ENCODE data around the gene TMEM270. TPM values are rescaled to one million over a fixed set of nuclear protein-coding genes. Genes with fewer than 3 reads are reported as not detected.
A peak's percentile ranks its signal among the peaks of the same experiment; 100 is the strongest.

Gene TMEM270
- total and polyA plus RNA-seq, 2 of the 4 experiments (the other 2 are of a cell fraction) = 0.17 TPM; not detected in 1

GRCh38 chr7:73833251-73833919, 27.6 kb upstream of the TMEM270 start:
- no TSS peak for BruUV-seq (replicated peaks)
- H2AFZ ChIP-seq (replicated peaks; ENCODE audit: low read length, poor library complexity) = peak overlapping the region; percentile 41
- H3K18ac ChIP-seq (ENCODE audit: low read depth, low read length) = no peak overlapping the region
- H2AK5ac ChIP-seq (ENCODE audit: low read depth, low read length) = no peak overlapping the region; the same call in 1 of the 2 replicates
- ATAC-seq (ENCODE audit: low read depth) (no peak), DNase-seq (no peak)
- peak overlapping the region; percentile 80; the same call in 1 of the 3 replicates for H2BK15ac ChIP-seq (ENCODE audit: low read depth, low read length)
- in situ Hi-C loops (cut with MboI; ENCODE audit: low sequenced_read_pairs) = no loop called here
- peak overlapping the region; percentile 90 for H2AK9ac ChIP-seq (replicated peaks; ENCODE audit: low read depth, low read length, poor library complexity)
- H3K4me3 ChIP-seq (ENCODE audit: insufficient read depth, low read depth, low read length) = no peak overlapping the region
- H3K4ac ChIP-seq (ENCODE audit: low read depth, low read length) = peak overlapping the region; percentile 56; the same call in 1 of the 2 replicates
- 33% methylated on average over 1 of the region's 13 CpGs; no CpG with 5 or more reads in 1 of the 2 experiments for WGBS, 2 experiments (ENCODE audit: extremely low coverage in 2 of 2, insufficient read length in 1 of 2)
- peak overlapping the region; percentile 64; the same call in 1 of the 2 replicates for H2BK120ac ChIP-seq (ENCODE audit: low read depth, low read length)
- H3K4me2 ChIP-seq (ENCODE audit: low read depth, low read length) = no peak overlapping the region
- no peak overlapping the region for H3K9ac ChIP-seq (ENCODE audit: low read depth, low read length)
- no peak overlapping the region for H4K5ac ChIP-seq (ENCODE audit: low read depth, low read length)
- no peak overlapping the region for H4K8ac ChIP-seq (ENCODE audit: low read depth in 2 of 2, low read length in 2 of 2)
- no peak overlapping the region for H4K91ac ChIP-seq (ENCODE audit: insufficient read depth, low read depth, low read length)
- no peak overlapping the region for H3K23ac ChIP-seq (ENCODE audit: low read depth, low read length)
- no peaks in the 10 kb centered on the region for H3K9me3 ChIP-seq (ENCODE audit: control insufficient read depth, insufficient read depth, low read length)
- no peaks in the 10 kb centered on the region for H3K27me3 ChIP-seq (ENCODE audit: control insufficient read depth, insufficient read depth, low read length)
- no peak overlapping the region for H3K56ac ChIP-seq (ENCODE audit: extremely low read depth, insufficient read depth, low read length)
- H3K79me1 ChIP-seq (ENCODE audit: low read depth in 1 of 2, low read length in 2 of 2) = peaks cover 0 to 11% of the 10 kb centered on the region in 2 experiments; a peak in 1 of 4 replicates
- H3K36me3 ChIP-seq (ENCODE audit: control insufficient read depth, insufficient read depth, low read length) = no peaks in the 10 kb centered on the region
- no peak overlapping the region for H2BK5ac ChIP-seq (ENCODE audit: low read depth, low read length, poor library complexity, severe bottlenecking)
- intact Hi-C loops (cut with micrococcal nuclease) = no loop called here
- TF ChIP-seq NFE2L2 (IDR thresholded peaks at IDR 0.05; ENCODE audit: low read depth, low read length) = peak; percentile 19
- TF ChIP-seq RFX5 (IDR thresholded peaks at IDR 0.05; ENCODE audit: low read depth, low read length) = no peak
- peak overlapping the region; percentile 32; the same call in 1 of the 2 replicates for H3K14ac ChIP-seq (replicated peaks; ENCODE audit: low read depth, low read length)
- H3K27ac ChIP-seq (ENCODE audit: insufficient read depth, low read length) = no peak overlapping the region
- CTCF ChIA-PET = no interaction called here
- peaks cover 27% of the 10 kb centered on the region for H3K9me1 ChIP-seq (ENCODE audit: insufficient read depth, low read length)
- peaks cover 7% of the 10 kb centered on the region for H3K4me1 ChIP-seq (ENCODE audit: control insufficient read depth, insufficient read depth, low read length)
- dilution Hi-C loops (cut with HindIII; ENCODE audit: low sequenced_read_pairs, unreplicated experiment) = no loop called here
- no peaks in the 10 kb centered on the region for H4K20me1 ChIP-seq (ENCODE audit: insufficient read depth, low read length)
- H2BK20ac ChIP-seq (ENCODE audit: low read depth, low read length) = no peak overlapping the region
- POLR2A ChIA-PET (ENCODE audit: unreplicated experiment) = no interaction called here
